HG03045 (cell line): ENCODE results near the gene REEP6.
"Not testable (repeated sequence)": the region's sequence is repeated elsewhere in the genome, so short reads cannot be mapped to it uniquely, and the experiment has no call there.

Experiments used
- ATAC-seq: cut with Tn5 transposase; IDR thresholded peaks from one replicate; pipeline ENCODE4 v1.9.1; 2021; ENCODE audit warnings: mild to moderate bottlenecking, moderate library complexity; ENCODE audit not compliant: unreplicated experiment

The REEP6 gene

DNA sequence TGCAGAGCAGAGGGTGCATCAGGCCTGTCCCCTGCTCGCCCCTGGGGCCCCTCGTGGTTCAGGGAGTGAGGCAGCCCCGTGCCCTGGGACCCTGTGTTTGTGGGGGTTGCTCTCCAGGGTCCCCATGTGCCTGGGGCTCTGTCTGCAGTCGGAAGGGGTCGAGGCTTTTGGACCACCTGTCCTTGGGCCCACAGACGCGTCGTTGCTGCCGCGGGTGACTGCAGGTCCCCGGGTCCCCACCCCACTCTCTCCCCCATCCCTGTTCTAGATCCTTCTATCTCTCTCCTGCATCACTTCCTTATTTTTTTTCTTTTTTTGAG, 2.7 kb upstream of the REEP6 start:
- ATAC-seq: no peak

DNA sequence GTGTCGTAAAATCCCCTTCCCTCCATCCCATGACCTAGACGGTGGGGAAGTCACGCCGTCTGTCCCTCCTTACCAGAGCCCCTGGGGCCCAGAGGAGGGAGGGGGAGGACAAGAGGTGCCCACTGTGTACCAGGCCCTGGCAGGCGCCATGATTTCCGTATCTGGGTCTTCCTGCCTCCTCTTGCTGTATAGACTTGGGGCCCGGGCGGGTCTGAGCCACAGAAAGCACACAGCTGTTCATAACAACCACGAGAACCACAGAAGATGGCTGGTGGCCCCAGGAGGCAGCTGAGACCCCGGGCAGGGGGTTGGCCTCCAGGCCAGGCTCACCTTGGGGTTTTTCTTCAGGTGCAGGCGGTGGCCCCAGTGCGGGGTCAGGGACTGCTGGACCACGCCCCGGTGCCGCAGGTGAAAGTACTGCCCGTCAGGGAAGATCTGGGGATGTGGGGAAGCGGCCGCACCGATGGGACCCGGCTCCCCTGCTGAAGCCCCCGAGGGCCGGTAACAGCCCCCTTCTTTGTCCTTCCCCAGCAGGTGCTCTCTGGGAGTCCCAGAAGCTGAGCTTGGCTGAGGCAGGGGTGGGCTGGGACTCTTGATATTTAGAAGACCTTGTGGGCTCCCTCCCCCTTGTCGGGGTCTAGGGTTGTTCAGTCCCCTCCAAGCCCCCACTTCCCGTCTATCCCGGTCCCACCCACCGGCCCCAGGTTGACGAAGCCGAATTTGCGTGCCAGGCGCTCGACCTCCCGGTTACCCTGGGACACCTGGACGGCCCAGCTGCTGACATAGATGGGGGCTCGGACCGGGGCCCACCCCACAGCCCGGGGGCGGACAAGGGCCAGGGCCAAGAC, 1.3 kb upstream of the REEP6 start:
- ATAC-seq: no peak

GRCh38 chr19:1490311-1491113, 469 bp upstream of the REEP6 start, which contains the start of gene PCSK4:
Gene PCSK4, minus strand, starts transcription at chr19:1490350. Its CDS starts 4 bp downstream, at chr19:1490346.
- ATAC-seq: peak; percentile 79

GRCh38 chr19:1491849-1492170, 829 bp downstream of the REEP6 start:
- ATAC-seq: no peak

DNA sequence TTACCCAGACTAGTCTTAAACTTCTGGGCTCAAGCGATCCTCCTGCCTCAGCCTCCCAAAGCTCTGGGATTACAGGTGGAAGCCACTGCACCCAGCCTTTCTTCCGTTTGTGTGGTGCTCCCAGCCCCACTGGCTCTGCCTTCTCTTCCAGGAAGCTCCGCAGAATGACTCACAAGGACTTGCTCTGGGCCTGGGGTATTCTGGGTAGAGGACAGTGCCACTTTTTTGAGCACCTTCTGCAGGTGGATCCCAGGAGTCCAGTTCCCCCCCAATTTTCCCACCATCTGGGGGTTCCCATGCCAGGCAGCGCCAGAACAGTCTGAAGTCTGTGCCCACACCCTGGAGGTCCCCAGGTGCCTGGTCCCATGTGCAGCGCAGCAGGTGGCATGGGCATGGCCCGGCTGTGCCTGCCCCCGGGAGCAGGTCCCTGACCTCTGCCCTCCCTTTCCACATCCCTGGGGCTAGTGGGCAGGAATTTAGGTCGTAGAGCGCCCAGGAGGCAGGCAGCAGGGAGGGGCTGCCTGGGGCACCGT, 1.6 kb downstream of the REEP6 start:
- no peak for ATAC-seq

DNA sequence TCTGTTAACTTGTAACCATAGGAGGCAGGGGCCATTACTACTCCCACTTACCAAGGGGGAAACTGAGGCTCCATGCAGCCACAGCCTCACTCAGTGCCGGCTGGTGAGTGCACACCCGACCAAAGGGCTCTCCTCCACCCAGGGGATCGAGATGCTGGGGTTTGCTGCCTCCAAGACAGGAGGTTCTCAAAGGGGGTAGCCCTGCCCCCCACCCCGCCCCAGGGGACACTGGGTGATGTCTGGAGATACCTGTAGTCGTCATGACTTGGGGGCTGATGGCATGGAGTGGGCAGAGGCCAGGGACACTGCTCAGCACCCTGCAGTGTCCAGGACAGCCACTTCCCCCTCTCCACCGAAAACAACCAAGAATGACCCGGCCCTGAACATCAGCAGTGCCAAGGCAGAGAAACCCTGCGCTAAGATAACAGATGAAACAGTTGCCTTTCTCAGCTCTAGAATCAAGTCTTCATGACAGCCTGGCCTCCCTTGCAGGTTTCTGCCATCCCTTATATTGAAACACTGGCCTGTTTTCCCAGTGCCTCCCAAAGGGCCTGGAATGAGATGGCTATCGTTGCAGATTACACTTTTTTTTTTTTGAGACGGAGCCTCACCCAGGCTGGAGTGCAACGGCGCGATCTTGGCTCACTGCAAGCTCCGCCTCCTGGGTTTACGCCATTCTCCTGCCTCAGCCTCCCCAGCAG, 3.3 kb downstream of the REEP6 start:
- no peak for ATAC-seq

DNA sequence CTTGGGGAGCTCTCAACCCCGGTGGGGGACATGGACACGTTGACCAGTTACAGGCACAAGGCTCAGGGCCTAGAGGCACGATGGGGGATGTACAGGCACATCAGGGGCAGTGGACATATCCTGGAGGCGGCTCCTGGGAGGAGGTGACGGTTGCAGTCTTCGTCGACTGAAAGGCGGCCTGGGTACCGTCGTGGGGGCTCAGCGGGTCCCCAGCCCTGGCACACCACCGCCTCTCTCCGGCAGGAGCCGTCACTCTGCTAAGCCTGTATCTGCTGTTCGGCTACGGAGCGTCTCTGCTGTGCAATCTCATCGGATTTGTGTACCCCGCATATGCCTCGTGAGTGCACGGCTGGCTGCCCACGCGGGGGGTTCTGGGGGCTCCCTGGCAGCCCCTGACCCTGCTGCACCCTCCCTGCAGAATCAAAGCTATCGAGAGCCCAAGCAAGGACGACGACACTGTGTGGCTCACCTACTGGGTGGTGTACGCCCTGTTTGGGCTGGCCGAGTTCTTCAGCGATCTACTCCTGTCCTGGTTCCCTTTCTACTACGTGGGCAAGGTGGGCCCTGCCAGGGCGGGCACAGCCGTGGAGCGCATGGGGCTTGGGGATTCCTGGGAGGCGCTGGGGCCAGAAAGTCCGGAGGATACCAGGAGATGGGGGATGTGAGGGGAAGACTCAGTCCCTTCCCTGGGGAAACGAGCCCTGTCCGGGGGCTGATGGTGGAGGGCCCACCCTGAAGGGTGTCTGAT, 4.2 kb downstream of the REEP6 start:
- no peak for ATAC-seq

DNA sequence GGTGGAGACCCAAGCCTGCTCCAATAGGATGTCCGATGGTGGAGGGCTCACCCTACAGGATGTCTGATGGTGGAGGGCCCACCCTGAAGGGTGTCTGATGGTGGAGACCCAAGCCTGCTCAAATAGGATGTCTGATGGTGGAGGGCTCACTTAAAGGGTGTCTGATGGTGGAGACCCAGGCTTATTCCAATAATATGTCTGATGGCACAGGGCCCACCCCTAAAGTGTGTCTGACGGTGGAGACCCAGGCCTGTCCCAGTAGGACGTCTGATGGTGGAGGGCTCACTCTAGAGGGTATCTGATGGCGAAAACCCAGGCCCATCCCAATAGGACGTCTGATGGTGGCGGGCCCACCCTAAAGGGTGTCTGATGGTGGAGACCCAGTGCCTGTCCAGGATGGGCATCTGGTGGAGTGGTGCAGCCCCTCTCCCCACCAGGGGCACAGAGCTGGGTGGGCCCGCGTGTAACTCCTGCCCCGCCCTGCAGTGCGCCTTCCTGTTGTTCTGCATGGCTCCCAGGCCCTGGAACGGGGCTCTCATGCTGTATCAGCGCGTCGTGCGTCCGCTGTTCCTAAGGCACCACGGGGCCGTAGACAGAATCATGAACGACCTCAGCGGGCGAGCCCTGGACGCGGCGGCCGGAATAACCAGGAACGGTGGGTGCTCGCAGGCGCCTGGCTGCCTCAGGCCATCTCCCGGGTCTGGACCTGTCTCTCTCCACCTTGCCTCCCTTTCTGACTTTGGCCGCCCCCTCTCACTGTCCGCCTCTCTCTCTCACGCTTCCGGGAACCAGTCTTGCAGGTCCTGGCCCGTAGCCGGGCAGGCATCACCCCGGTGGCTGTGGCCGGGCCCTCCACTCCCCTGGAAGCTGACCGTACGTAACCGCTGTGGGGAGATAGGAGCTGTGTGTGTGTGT, 5.1 kb downstream of the REEP6 start:
- no peak for ATAC-seq

GRCh38 chr19:1496714-1497577, 6.0 kb downstream of the REEP6 start:
- no peak for ATAC-seq

DNA sequence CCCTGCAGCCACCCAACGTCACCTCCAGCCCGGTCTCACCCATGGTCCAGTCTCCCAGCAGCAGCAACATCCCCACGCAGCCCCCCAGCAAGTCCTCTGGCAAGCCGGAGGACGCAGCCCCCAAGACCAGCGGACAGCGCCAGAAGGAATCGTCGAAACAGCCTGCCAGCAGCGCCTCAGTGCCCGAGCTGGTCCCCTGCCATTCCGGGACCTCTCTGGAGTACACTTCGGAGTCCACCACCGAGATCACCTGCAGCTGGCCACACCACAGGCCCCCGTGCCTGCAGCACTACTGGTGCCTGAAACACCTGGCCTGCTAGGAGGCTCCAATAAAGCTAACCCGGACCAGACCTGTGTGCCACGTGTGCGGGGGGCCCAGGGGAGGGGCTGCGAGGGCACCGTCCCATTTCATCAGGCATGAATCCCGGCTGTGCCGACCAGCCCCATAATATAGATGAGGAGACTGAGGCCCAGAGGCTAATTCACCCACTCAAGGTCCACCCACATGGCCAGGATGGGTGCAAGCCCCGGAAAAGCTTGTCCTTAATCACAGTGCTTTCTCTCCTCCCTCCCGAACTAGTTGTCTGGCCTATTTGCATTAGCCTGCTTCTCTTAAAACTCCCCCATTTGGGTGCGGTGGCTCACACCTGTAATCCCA, 6.7 kb downstream of the REEP6 start:
- no peak for ATAC-seq

- not testable (repeated sequence) for ATAC-seq
These were observed 8.2 kb downstream of the REEP6 start for GRCh38 chr19:1499231-1499630.

GRCh38 chr19:1501200-1501595, 10.2 kb downstream of the REEP6 start:
- ATAC-seq: no peak

DNA sequence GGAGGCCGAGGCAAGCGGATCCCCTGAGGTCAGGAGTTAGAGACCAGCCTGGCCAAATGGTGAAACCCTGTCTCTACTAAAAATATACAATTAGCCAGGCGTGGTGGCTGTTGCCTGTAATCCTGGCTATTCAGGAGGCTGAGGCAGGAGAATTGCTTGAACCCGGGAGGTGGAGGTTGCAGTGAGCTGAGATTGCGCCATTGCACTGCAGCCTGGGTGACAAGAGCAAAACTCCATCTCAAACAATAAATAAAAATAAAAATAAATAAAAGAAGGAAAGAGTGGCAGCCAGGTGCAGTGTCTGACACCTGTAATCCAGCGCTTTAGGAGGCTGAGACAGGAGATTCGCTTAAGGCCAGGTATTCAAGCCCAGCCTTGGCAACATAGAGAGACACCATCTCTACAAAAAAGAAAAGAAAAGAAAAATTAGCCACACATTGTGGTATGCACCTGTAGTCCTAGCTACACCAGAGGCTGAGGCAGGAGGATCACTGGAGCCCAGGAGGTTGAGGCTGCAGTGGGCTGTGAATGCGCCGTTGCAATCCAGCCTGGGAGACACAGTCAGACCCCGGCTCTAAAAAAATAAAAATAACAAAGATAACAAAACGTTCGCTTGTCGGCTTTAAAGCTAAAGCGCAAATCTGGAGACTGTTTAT, 11.6 kb downstream of the REEP6 start:
- ATAC-seq: no peak

DNA sequence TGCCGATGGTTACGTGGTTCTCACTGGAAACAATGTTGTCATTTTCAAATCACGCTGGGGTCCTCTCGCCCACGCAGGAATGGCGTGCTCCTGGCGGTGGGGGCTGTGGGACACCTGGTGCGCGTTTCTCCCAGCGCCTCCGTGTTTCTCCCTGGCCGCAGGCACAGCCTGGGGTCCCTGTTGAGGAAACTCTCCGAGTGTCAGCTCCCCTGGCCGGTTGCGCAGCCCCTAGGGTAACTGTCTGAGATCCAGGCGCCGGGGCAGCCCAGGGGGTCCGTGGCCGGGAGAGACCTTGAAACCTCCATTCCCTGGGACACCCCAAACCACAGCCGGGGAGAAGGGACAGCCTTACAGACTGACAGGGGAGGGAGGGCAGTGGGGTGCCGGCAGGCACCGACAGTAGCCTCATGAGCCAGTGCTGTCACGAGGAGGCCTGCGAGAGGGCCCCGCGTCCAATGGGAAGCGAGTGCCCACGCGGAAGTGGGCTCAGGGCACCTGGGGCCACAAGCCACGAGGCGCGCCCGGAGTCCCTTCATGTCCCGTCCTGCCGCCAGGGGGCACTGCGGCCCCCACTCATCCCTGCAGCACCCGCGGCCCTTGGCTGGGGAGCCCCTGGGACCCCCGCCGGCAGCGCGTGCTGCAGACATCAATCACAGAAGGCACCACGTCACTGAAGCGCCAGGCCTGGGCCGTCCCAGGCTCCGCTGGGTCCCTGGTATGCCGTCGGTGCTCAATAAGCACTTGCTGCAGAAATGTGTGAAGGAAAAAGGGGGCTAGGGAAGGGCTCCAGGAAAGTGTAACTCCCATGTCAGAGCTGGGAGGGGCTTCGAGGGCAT, 12.3 kb downstream of the REEP6 start:
- ATAC-seq: no peak

- no peak for ATAC-seq
These were observed 13.2 kb downstream of the REEP6 start for GRCh38 chr19:1503925-1504773.

- ATAC-seq: no peak
These were observed 14.0 kb downstream of the REEP6 start for GRCh38 chr19:1505012-1505411.
